Kidney (tissue), 14 donors: Measurements from ENCODE around the gene KRT84. TPM values are rescaled to one million over a fixed set of nuclear protein-coding genes. Genes with fewer than 3 reads are reported as not detected.

ENCODE experiments used
- DNase-seq, 5 donors: peaks; one replicate each; pipeline ENCODE4 v3.0.0-alpha.2; 2013 to 2020
- FAIRE-seq: peaks from 2 replicates; lab custom pipeline; 2012; peaks lifted over from hg19 to GRCh38; lab: Jason Lieb, UNC
- H3K27ac ChIP-seq, 2 donors: one replicate each; pipeline ENCODE4 v1.7.0; 2013; ENCODE audit warnings: low read depth in 2 of 2, low read length in 2 of 2, inconsistent platforms in 1 of 2
- H3K27me3 ChIP-seq: one replicate; pipeline ENCODE4 v1.7.1; 2013; ENCODE audit warnings: low read length, inconsistent platforms; ENCODE audit not compliant: control insufficient read depth, insufficient read depth
- H3K36me3 ChIP-seq, 3 donors: one replicate each; pipeline versions ENCODE4 v1.7.0 to v1.7.1; 2013; ENCODE audit warnings: low read length in 3 of 3, control low read depth in 1 of 3, inconsistent platforms in 1 of 3; ENCODE audit not compliant: insufficient read depth in 3 of 3, control insufficient read depth in 2 of 3
- H3K4me1 ChIP-seq, 3 donors: one replicate each; pipeline versions ENCODE4 v1.7.0 to v1.7.1; 2013; ENCODE audit warnings: low read length in 3 of 3, inconsistent platforms in 1 of 3, low read depth in 1 of 3; ENCODE audit not compliant: control insufficient read depth in 2 of 3, insufficient read depth in 2 of 3
- H3K4me3 ChIP-seq, 3 donors: one replicate each; pipeline versions ENCODE4 v1.7.0 to v1.8.1; 2013; ENCODE audit warnings: low read length in 3 of 3, control low read depth in 1 of 3, inconsistent platforms in 1 of 3
- H3K9ac ChIP-seq, 3 donors: one replicate each; pipeline versions ENCODE4 v1.7.0 to v1.7.1; 2013; ENCODE audit warnings: low read length in 3 of 3, control low read depth in 1 of 3, inconsistent platforms in 1 of 3
- H3K9me3 ChIP-seq, 3 donors: one replicate each; pipeline versions ENCODE4 v1.7.0 to v1.7.1; 2013; ENCODE audit warnings: low read length in 3 of 3, control low read depth in 1 of 3, inconsistent platforms in 1 of 3; ENCODE audit not compliant: control insufficient read depth in 2 of 3, insufficient read depth in 1 of 3
- CTCF ChIP-seq: IDR thresholded peaks from 3 replicates; pipeline ENCODE4 v1.5.1; 2012; ENCODE audit warnings: mild to moderate bottlenecking, moderate library complexity, borderline replicate concordance; ENCODE audit not compliant: insufficient read depth; ENCODE audit errors: extremely low read depth
- intact Hi-C: fragments of 100-400 bp; cut with DNase I; formaldehyde crosslinking; loops from one replicate; pipeline ENCODE4 v1.11.1; 2022
- polyA plus RNA-seq: library from polyadenylated mRNA; stranded (reverse); fragments of 350-450 nt; fragmentation: Illumina TruSeq; extraction: RNeasy Lipid Tissue Mini Kit (QIAGEN cat#74804); gene quantifications from one replicate; pipeline ENCODE4 v1.2.3, GENCODE V29; 2014; ENCODE audit warnings: low read depth, low replicate concordance; ENCODE audit not compliant: insufficient read depth
- total RNA-seq: library from RNA; stranded (reverse); fragmentation: NEBNext Ultra II Directional; extraction: Animal tissue kit (Norgen Biotek cat#: 25700); gene quantifications from one replicate; pipeline ENCODE4 v1.2.1, GENCODE V29; 2021
- donor health status: control.
- donor health status: control.
- donor health status: control.
- donor health status: control.
- donor health status: control.
- donor health status: DM: yes; HTN: yes; CAD: no.
- donor health status: Normal renal cell carcinoma (clear cell type).

KRT84 gene
- total and polyA plus RNA-seq, 2 donors from 2014 or later: not detected

- intact Hi-C loops: no loop called here
- no peaks in the 10 kb centered on the region for H3K36me3 ChIP-seq
- no peak for TF ChIP-seq CTCF
- H3K27me3 ChIP-seq: no peaks in the 10 kb centered on the region
- H3K9me3 ChIP-seq: peaks cover 0 to 9% (median 0%) of the 10 kb centered on the region in 3 donors
- DNase-seq (no peak), FAIRE-seq (no peak)
- no peak overlapping the region for H3K9ac ChIP-seq
- no peaks in the 10 kb centered on the region for H3K4me1 ChIP-seq
- no peak overlapping the region for H3K4me3 ChIP-seq
- H3K27ac ChIP-seq: no peak overlapping the region
Measured at GRCh38 chr12:52342781-52343490, 42.5 kb downstream of the KRT84 start.

- FAIRE-seq (no peak), DNase-seq (no peak)
- TF ChIP-seq CTCF: no peak
- Histone ChIP-seq H3K27me3 (no peaks in the 10 kb centered on the region), H3K4me1 (no peaks in the 10 kb centered on the region), H3K9ac (no peak overlapping the region), H3K9me3 (peaks cover 0 to 9% (median 0%) of the 10 kb centered on the region in 3 donors), H3K36me3 (no peaks in the 10 kb centered on the region), H3K4me3 (no peak overlapping the region), H3K27ac (no peak overlapping the region)
- intact Hi-C loops: no loop called here
Measured at GRCh38 chr12:52341066-52341580, 44.3 kb downstream of the KRT84 start.

- H3K9me3 ChIP-seq: peaks cover 0 to 8% (median 0%) of the 10 kb centered on the region in 3 donors
- DNase-seq: no peak
- FAIRE-seq: no peak
- no peak overlapping the region for H3K9ac ChIP-seq
- no peaks in the 10 kb centered on the region for H3K4me1 ChIP-seq
- H3K27ac ChIP-seq: no peak overlapping the region
- intact Hi-C loops: no loop called here
- H3K4me3 ChIP-seq: no peak overlapping the region
- no peak for TF ChIP-seq CTCF
- H3K36me3 ChIP-seq: no peaks in the 10 kb centered on the region
- H3K27me3 ChIP-seq: no peaks in the 10 kb centered on the region
Measured at GRCh38 chr12:52338241-52338960, 47.1 kb downstream of the KRT84 start.
